AG04450 (cell line): ENCODE results near the gene IGFBP1. TPM values are rescaled to one million over a fixed set of nuclear protein-coding genes. Genes with fewer than 3 reads are reported as not detected.
A peak's percentile ranks its signal among the peaks of the same experiment; 100 is the strongest.

ENCODE experiments used
- CTCF ChIA-PET: fragments of 300-600, 350-600 bp; formaldehyde crosslinking; extraction: SDS; loops from one replicate; lab custom pipeline; 2022; ENCODE audit warnings: antibody characterized with exemption, inconsistent platforms; lab: Charles Lee
- POLR2A ChIA-PET: fragments of 350-600 bp; formaldehyde crosslinking; extraction: SDS; loops from one replicate; lab custom pipeline; 2021; ENCODE audit warnings: antibody characterized with exemption, inconsistent platforms; lab: Yijun Ruan, JAX
- DNase-seq: peaks from one replicate; pipeline ENCODE4 v3.0.0-alpha.2; 2011; ENCODE audit warnings: low read depth, low spot score
- H3K27ac ChIP-seq: one replicate; pipeline ENCODE4 v1.5.1; 2012; ENCODE audit warnings: low read depth, low read length, control low read depth
- H3K27me3 ChIP-seq: one replicate; pipeline ENCODE4 v1.6.0; 2012; ENCODE audit warnings: low read length; ENCODE audit not compliant: control insufficient read depth, insufficient read depth
- H3K4me3 ChIP-seq: 2 replicates; pipeline ENCODE4 v1.5.1; 2011; ENCODE audit warnings: mild to moderate bottlenecking, low read depth, low read length, control low read depth
- H3K9me3 ChIP-seq: 2 replicates; pipeline ENCODE4 v1.5.1; 2012; ENCODE audit warnings: low read length; ENCODE audit not compliant: control insufficient read depth, insufficient read depth
- polyA plus RNA-seq: library from polyadenylated mRNA; depleted of rRNA; stranded (reverse); fragments of >200 nt; gene quantifications from 2 replicates; pipeline ENCODE4 v1.2.3, GENCODE V29; 2011
- TF ChIP-seq, protein P1 (sequence below): IDR thresholded peaks from 2 replicates; pipeline ENCODE4 v1.5.1; 2011; ENCODE audit warnings: low read depth, low read length, control low read depth, inconsistent platforms

IGFBP1 gene
- polyA plus RNA-seq, 1 experiment: 0.07 TPM

DNA sequence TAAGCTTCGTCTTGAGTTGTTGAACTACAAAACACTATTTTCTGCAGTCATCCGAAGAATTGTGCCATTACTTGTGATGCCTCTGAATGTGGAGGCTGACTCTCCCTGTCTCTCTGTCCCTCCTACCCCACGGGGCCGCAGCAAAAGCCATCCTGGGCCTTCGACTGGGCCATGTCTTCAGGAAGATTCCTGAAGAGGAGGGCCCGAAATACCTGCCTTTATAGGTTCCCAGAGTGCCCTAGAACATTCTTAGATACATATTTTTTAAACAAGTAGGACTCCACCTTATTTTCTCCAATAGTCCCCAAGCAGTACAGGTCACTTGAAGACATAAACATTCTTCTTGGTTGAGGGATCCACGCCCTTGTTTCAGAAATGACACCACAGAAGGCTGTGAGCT is 24.7 kb downstream of the IGFBP1 start:
- TF ChIP-seq, protein P1, sequence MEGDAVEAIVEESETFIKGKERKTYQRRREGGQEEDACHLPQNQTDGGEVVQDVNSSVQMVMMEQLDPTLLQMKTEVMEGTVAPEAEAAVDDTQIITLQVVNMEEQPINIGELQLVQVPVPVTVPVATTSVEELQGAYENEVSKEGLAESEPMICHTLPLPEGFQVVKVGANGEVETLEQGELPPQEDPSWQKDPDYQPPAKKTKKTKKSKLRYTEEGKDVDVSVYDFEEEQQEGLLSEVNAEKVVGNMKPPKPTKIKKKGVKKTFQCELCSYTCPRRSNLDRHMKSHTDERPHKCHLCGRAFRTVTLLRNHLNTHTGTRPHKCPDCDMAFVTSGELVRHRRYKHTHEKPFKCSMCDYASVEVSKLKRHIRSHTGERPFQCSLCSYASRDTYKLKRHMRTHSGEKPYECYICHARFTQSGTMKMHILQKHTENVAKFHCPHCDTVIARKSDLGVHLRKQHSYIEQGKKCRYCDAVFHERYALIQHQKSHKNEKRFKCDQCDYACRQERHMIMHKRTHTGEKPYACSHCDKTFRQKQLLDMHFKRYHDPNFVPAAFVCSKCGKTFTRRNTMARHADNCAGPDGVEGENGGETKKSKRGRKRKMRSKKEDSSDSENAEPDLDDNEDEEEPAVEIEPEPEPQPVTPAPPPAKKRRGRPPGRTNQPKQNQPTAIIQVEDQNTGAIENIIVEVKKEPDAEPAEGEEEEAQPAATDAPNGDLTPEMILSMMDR: no peak
- ChIA-PET POLR2A (no interaction called here), CTCF (interaction anchor here (1.3 to 2.9 kb wide), 2 partner anchors 10 to 1188 kb away, joined by 3 to 19 read pairs; no protein-coding TSS in a partner anchor)
- H3K27me3 ChIP-seq: no peaks in the 10 kb centered on the region
- H3K4me3 ChIP-seq: no peak overlapping the region
- H3K27ac ChIP-seq: no peak overlapping the region
- no peak for DNase-seq
- H3K9me3 ChIP-seq: no peaks in the 10 kb centered on the region

DNA sequence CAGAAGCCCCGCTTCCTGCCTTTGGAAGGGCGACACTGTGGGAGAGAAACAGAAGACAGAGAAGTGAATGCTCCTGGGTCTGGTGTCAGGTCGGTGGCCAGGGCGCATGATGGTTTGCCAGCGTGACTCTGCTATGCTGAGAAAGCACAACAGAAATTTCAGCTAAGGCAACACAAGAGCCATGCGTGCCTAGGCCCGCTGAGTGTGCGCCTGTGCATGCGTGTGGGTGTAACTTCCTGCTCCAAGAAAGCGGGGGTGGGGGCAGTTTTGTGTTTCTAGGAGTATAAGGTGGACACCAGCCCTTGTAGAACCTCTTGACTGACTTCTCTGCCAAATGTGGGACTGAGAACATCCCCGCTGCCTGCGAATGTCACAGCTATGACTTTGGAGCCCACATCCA is 26.6 kb downstream of the IGFBP1 start:
- DNase-seq: no peak
- TF ChIP-seq, protein P1: no peak
- ChIA-PET POLR2A (no interaction called here), CTCF (interaction anchor here (2.9 to 9.5 kb wide), 2 partner anchors 8 to 435 kb away, joined by 19 to 167 read pairs; no protein-coding TSS in a partner anchor)
- Histone ChIP-seq H3K27ac (no peak overlapping the region), H3K27me3 (no peaks in the 10 kb centered on the region), H3K9me3 (no peaks in the 10 kb centered on the region), H3K4me3 (no peak overlapping the region)

DNA sequence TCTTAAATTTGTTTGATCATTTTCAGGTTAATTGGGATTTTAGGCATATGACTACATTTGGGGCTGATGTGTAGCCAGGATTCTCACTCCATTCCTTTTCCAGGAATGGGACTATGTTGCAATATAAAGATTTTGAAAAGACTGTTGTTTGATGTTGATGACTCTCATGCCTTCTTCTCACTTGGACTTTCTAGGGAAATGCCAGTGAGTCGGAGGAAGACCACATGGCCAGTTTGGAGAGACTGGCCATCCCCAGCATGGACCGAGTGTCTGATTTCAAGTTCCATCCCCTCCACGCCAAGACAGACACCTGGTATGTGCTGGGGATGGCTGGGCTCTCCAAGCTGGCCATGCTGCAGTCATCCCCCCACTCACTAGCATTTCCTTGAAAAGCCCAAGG is 27.3 kb downstream of the IGFBP1 start:
- CTCF ChIA-PET: interaction anchor here (1.5 to 9.5 kb wide), 2 partner anchors 23 to 435 kb away, joined by 4 to 167 read pairs; no protein-coding TSS in a partner anchor

DNA sequence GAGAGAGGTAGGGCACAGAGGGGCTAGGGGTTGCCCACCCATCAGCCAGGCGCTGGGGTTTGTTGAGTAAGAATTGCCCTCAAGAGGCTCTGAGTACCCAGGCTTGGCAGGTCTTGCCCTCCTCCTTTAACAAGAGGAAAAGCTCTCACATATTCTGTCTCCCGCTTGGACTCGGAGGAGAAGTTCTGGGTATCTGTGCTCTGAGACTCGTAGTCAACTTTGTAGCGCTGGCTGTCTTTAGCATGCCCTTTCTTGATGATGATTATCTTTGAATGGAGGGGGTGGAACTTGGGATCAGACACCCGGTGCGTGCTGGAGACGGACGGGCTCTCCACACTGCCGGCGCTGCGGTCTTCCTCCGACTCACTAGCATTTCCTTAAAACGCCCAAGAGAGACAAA is 28.8 kb downstream of the IGFBP1 start:
- H3K4me3 ChIP-seq: no peak overlapping the region
- no peaks in the 10 kb centered on the region for H3K27me3 ChIP-seq
- POLR2A ChIA-PET: no interaction called here
- CTCF ChIA-PET: interaction anchor here (0.5 to 9.5 kb wide), 12 partner anchors 9 to 1263 kb away, joined by 3 to 167 read pairs (median 6); no protein-coding TSS in a partner anchor
- DNase-seq: no peak
- H3K9me3 ChIP-seq: no peaks in the 10 kb centered on the region
- TF ChIP-seq, protein P1: no peak
- H3K27ac ChIP-seq: no peak overlapping the region

More for the DNA sequence above, 27.3 kb downstream of the IGFBP1 start:
- no peaks in the 10 kb centered on the region for H3K27me3 ChIP-seq
- H3K9me3 ChIP-seq: no peaks in the 10 kb centered on the region
- POLR2A ChIA-PET: no interaction called here
- H3K27ac ChIP-seq: no peak overlapping the region
- TF ChIP-seq, protein P1: no peak
- no peak overlapping the region for H3K4me3 ChIP-seq
- DNase-seq: no peak

DNA sequence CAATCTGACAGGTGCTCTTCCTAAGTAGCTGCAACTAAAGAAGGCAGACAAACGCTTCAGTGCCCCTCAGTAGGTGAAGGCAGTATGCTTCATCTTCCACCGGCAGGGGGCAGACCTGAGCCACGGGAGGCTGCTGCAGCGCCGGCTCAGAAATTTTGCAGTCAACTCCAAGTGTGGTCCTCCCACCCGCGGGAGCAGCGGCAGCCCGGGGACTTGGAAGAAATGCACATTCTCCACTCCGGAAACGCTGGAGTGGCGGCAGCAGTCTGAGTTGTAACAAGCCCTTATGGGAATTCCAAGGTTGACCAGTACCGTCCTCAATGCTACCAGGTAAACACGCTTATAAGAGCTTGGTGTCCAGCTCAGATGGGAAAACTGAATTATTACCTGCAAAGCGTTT is 29.4 kb downstream of the IGFBP1 start:
- TF ChIP-seq, protein P1: peak; percentile 96

More for the DNA sequence above, 29.4 kb downstream of the IGFBP1 start:
- H3K27me3 ChIP-seq: no peaks in the 10 kb centered on the region
- no peaks in the 10 kb centered on the region for H3K9me3 ChIP-seq
- no peak for DNase-seq
- H3K4me3 ChIP-seq: peak overlapping the region; percentile 27; the same call in 1 of the 2 replicates
- CTCF ChIA-PET: interaction anchor here (0.5 to 9.5 kb wide), 26 partner anchors 9 to 1337 kb away, joined by 3 to 167 read pairs (median 4); no protein-coding TSS in a partner anchor
- POLR2A ChIA-PET: interaction anchor here (0.7 kb wide), 1 partner anchor 710 kb away, joined by 5 read pairs; no protein-coding TSS in a partner anchor
- H3K27ac ChIP-seq: no peak overlapping the region
